HG02970 (cell line): ENCODE measurements around the gene ATP12A.
"Not testable (repeated sequence)": the region's sequence is repeated elsewhere in the genome, so short reads cannot be mapped to it uniquely, and the experiment has no call there.

Experiments used
- ATAC-seq: cut with Tn5 transposase; IDR thresholded peaks from one replicate; pipeline ENCODE4 v1.9.1; 2021; ENCODE audit warnings: mild to moderate bottlenecking, moderate library complexity, moderate number of reproducible peaks; ENCODE audit not compliant: unreplicated experiment, low FRiP score

ATP12A gene

GRCh38 chr13:24724714-24725113 is 44.5 kb downstream of the ATP12A start:
- no peak for ATAC-seq

DNA sequence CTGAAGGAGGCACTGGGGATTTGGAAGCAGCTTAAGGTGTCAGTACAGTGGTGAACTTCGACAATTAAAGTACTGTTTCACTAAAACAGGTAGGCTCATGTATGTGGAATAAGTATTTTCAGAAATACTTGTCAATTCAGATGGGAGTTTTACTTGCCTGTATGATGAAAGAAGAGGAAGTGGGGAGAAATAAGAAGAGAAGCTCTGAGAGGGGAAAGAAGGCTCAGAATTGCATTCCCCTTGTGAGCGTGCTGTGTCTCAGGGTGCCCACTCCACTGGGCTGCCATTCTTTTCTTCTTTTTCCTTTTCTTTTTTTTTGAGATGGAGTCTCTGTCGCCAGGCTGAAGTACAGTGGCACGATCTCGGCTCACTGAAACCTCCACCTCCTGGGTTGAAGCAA is 45.2 kb downstream of the ATP12A start:
- no peak for ATAC-seq

DNA sequence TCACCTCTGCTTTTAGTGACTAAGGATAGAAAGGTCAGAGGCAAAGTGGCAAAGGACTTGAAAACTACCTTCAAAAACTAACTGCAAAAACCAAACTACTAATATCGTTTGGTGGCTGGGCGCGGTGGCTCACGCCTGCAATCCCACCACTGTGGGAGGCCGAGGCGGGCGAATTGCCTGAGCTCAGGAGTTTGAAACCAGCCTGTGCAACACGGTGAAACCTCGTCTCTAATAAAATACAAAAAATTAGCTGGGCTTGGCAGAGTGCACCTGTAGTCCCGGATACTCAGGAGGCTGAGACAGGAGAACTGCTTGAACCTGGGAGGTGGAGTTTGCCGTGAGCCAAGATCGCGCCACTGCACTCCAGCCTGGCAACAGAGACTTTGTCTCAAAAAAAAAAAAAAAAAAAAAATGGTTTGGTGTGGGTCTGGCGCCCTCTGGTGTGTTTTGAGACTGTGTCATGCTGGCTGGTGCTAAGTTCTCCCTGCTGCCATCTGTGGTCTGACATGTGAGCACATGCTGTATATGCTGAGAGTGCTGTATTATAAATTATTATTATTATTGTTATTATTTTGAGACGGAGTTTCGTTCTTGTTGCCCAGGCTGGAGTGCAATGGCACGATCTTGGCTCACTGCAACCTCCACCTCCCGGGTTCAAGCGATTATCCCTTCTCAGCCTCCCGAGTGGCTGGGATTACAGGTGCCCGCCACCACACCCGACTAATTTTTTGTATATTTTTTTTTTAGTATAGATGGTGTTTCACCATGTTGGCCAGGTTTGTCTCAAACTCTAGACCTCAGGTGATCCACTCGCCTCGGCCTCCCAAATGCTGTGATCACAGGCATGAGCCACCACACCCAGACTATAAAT is 47.8 kb downstream of the ATP12A start:
- no peak for ATAC-seq

- ATAC-seq, result not testable (repeated sequence)
Measured at GRCh38 chr13:24730873-24731567, 50.8 kb downstream of the ATP12A start.

- ATAC-seq, result no peak
Measured at GRCh38 chr13:24734950-24735349, 54.7 kb downstream of the ATP12A start.

GRCh38 chr13:24737042-24737441 is 56.8 kb downstream of the ATP12A start:
- no peak for ATAC-seq

- ATAC-seq, result no peak
Measured at GRCh38 chr13:24738366-24738847, 58.2 kb downstream of the ATP12A start.

DNA sequence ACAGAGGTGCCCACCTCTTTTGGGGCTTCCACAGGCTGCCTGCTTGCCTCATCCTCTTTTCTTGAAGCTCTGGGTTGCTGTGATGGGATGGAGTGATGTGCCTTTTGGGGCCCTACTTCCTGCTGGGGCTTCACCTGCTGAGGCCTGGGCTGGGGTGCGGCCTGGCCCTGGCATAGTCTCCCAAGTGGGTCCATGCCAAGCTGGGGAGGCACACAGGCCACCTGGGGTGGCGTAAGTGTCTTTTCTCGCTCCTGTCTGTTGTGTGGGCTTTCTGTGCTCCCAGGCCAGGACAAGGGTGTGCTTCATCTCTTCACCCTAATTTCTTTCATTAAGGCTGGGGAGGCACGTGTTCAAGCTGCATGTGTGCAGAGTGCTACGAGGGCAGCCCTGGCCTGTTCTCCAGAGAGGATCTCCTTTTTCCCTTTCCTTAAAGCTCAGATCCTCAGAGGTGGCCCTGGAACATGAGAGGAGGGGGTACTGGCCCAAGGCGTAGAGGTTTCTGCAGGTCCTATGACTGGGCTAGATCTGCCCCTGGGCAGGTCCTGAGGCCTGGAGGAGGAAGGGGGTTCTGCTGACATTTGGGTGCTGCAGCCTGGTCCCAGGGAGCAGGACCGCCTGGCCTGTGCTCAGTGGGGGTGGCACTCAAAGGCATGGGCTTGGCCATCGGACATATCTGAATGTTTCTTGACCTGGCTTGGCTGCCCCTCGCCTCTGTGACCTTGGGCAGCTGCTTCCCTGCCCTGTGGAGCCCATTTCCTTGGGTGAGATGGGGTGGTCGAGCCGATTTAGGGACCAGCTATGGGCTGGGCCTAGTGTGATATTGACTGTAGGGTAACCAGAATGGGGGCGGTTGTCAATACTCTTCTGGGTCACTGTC is 60.0 kb downstream of the ATP12A start:
- no peak for ATAC-seq

- ATAC-seq, result no peak
Measured at GRCh38 chr13:24741016-24741662, 60.9 kb downstream of the ATP12A start.

DNA sequence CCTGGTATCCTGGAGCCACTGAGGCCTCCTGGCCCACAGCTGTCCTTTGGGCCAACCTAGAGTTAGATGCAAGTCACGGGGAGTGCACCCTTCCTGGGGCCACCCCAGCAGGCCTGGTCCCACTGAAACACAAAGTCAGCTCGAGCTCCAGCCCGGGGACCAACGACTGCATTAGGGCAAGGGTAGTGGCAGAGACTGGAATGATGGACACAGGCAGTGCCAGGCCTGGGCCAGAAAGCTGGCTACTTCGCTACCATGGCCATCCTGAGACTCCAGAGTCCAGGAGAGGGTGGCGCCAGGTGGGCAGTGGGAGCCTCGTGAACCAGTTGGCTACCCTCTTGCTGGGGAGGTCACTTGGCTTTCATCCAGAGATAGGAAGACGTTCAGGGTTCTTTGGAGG is 61.6 kb downstream of the ATP12A start:
- ATAC-seq, result no peak

DNA sequence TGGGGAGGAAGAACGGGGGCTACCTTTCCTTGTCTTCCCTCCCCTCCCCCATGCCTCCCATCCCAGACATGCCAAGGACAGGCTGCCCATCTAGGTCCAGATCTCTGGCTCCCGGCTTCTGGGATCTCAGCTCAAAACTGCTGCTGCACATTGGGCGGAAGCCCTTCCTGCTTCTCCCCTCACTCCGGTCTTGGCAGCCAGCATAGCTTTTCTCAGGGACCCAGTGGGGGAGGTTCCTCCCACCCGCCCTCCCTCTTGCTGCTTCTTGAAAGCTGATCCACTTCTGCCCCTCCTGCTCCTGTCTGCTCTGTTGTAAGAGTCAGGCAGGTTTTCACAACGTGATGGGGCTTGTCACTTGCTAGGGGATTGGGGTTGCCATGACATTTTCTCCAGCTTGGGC is 62.1 kb downstream of the ATP12A start:
- ATAC-seq, result no peak

- no peak for ATAC-seq
Measured at GRCh38 chr13:24742977-24743376, 62.8 kb downstream of the ATP12A start.

GRCh38 chr13:24744247-24744646 is 64.0 kb downstream of the ATP12A start:
- ATAC-seq, result no peak

GRCh38 chr13:24745516-24745860 is 65.3 kb downstream of the ATP12A start:
- ATAC-seq, result no peak

GRCh38 chr13:24745861-24746617 is 65.8 kb downstream of the ATP12A start:
- ATAC-seq, result no peak

DNA sequence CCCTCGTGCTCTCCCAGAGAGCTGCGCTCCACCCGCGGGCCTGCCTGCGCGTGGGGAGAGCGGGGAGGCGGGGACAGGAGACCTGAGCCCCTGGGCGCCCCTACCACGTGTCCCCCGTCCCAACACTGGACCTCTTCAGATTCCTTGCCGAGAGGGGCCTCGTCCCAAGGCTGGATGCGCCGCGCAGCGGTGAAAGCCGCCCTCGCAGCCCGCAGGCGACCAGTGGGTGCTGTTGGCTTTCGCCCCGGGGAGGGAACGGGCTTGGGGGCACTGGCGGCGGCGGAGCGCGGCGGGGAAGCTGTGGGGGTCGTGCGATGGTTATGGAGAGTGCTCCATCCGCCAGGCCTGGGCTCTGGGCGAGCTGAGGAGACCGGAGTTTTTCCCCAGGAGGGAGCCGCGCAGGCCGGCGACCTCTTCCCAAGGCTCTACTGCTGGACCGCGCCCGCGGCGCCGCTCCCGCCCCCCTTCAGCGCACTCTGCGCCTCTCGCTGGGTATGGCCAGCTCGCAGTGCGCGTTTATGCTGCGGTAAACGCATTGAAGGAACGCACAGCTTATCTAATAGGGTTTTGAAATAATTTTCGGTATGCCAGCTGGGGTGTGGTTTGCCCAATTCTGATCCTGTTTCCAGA is 66.5 kb downstream of the ATP12A start:
- no peak for ATAC-seq

DNA sequence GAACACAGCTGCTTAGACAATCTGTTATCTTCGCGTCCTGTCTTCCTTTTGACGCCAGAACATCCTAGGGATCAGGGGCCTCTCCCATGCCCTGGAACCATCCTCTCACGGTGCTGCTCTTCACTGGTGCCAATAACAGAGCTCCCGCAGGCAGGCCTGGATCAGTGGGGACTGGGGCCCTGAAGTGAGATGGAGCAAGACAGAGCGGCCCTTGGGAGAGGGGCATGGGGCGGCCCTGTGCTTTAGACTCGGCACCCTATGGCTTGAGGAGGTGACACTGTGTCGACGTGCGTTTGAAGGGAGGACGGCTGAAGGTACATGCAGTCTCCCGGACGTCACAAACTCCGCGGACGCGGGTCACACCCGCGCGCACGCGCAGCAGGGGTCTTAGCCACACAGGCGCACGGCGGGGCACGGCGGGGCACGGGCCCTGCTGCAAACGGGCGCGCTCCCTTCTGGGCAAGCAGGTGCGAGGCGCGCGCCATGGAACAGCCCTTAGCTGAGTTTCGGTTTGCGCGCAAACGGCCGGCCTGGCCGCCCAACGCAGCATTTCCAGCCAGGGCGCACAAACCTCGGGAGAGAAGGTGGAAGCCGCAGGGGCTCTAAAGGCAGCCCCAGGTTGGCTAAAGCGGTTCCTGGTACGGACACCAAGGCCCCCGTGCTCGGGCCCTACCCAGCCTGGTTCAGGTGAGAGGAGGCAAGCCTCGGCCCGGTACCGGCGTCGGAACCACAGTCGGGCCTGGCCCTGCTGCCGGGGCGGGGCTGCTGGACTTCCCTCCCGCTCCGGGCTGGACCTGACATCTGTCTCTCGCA is 67.2 kb downstream of the ATP12A start:
- ATAC-seq, result no peak

- no peak for ATAC-seq
Measured at GRCh38 chr13:24748061-24748400, 67.8 kb downstream of the ATP12A start.
